Activated T-helper 1 cell treated with anti-CD3 and anti-CD28 coated beads, Interleukin-12 subunit alpha, Interleukin-12 subunit beta, Interleukin-2, Interleukin-4 antibody, amounts not matched to agents 30 ng/mL and 10 ng/mL and 1 ng/mL, durations not matched to agents 14 hours and 24 hours and 36 hours (primary cell): ENCODE measurements around the gene AJM1. TPM values are rescaled to one million over a fixed set of nuclear protein-coding genes. Genes with fewer than 3 reads are reported as not detected.

Experiments
- DNase-seq: peaks from one replicate; pipeline ENCODE4 v3.0.0; 2021; ENCODE audit warnings: low spot score
- H3K27ac Mint-ChIP-seq: one replicate; pipeline ENCODE4 v1.8.0; 2021; ENCODE audit warnings: mild to moderate bottlenecking, mixed read lengths
- H3K27me3 Mint-ChIP-seq: one replicate; pipeline ENCODE4 v1.8.0; 2022; ENCODE audit warnings: mild to moderate bottlenecking, moderate library complexity, mixed read lengths; ENCODE audit not compliant: insufficient read depth
- H3K36me3 Mint-ChIP-seq: one replicate; pipeline ENCODE4 v1.8.0; 2021; ENCODE audit warnings: low read depth, mixed read lengths
- H3K4me1 Mint-ChIP-seq: one replicate; pipeline ENCODE4 v1.8.0; 2021; ENCODE audit warnings: low read depth, mixed read lengths
- H3K4me3 Mint-ChIP-seq: one replicate; pipeline ENCODE4 v1.8.0; 2021; ENCODE audit warnings: mild to moderate bottlenecking, moderate library complexity, mixed read lengths
- H3K9me3 Mint-ChIP-seq: one replicate; pipeline ENCODE4 v1.8.0; 2021; ENCODE audit warnings: mixed read lengths
- intact Hi-C: fragments of 100-400 bp; cut with micrococcal nuclease; formaldehyde crosslinking; loops from one replicate; pipeline ENCODE4 v1.15.1; 2024
- total RNA-seq: library from RNA; stranded (reverse); gene quantifications from 2 replicates; pipeline ENCODE4 v1.2.3, GENCODE V29; 2022

AJM1 gene
- total RNA-seq, 1 donor from 2014 or later = 5.8 TPM

DNA sequence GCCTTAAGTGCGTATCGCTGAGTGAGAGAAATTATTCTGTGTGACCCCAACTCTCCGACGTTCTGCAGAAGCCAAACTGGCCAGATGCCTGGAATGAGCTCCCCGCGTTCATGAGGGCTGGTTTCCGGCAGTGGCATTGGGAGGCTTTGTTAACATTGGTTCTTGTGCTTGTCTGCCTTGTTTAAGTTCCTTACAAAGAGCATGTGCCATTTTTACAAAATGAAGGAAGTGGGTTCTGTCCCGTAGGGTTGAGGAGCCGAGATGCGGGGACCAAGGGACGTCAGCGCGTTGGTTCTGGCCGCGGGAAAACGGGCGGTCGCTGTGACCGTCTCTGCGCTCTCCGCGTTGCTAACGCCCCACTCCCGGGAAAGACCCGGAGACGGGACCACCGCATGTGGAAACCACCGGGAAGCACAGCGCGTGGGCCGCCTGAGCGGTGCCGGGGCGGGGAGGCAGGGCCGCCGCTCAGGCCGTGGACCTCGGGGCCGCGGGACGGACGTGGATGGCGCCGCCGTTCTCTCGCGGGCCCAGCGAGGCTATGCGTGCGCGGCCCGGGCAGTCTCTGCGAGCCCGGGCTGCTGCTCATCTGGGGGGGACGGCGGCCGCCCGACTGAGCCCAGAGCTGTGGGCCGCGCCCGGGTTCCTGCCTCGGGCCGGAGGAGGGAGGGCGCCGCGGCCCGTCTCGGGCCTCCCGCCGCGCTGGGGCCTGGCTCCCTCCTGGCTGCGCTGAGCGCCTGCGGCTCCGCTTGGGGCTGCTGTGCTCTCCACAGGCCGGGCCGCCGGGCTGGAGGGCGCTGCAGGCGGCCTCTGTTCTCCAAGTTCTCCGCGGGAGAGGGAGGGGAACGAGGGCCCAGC lies 21.1 kb upstream of the AJM1 start:
- no peak overlapping the region for H3K27ac Mint-ChIP-seq
- H3K36me3 Mint-ChIP-seq = peaks cover 6% of the 10 kb centered on the region
- H3K4me3 Mint-ChIP-seq = no peak overlapping the region
- H3K9me3 Mint-ChIP-seq = no peaks in the 10 kb centered on the region
- no peaks in the 10 kb centered on the region for H3K4me1 Mint-ChIP-seq
- H3K27me3 Mint-ChIP-seq = no peaks in the 10 kb centered on the region
- intact Hi-C loops = no loop called here
- no peak for DNase-seq

DNA sequence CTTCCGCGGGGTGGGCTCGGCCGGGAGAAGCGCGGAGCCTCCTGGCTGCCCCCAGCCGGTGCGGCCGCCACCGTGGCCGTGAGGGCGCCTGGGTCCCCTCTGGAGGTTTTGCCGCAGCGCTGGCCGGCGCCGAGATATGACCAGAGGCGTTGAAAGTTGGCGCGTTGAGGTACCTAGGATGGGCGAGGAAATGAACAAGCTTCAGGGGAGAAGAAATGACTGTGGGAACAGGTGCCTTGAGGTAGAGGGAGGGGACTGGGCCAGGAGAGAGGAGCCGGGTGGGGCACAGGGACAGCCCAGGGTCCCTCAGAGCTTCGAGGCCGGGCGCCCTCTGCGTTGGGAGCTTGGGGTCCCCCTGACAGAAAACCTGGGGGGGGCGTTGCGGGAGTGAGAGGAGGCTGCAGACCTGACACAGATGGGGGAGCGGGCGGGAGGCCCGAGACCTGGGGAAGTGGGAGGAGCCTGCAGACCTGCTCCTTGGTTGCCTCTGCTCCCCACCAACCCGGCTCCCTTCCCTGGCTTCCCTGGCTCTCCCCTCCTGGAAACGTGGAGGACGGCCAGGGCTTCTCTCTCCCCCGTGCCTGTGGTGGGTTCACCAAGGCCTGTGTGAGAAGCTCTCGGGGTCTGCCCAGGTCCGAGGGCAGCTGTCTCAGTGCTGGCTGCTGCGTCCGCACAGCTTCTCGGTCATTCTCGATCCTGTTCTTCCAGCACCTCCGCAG lies 20.3 kb upstream of the AJM1 start:
- Mint-ChIP-seq H3K36me3 (peaks cover 3% of the 10 kb centered on the region), H3K4me1 (no peaks in the 10 kb centered on the region), H3K4me3 (no peak overlapping the region), H3K27ac (no peak overlapping the region), H3K9me3 (no peaks in the 10 kb centered on the region), H3K27me3 (no peaks in the 10 kb centered on the region)
- DNase-seq = no peak
- intact Hi-C loops = no loop called here

DNA sequence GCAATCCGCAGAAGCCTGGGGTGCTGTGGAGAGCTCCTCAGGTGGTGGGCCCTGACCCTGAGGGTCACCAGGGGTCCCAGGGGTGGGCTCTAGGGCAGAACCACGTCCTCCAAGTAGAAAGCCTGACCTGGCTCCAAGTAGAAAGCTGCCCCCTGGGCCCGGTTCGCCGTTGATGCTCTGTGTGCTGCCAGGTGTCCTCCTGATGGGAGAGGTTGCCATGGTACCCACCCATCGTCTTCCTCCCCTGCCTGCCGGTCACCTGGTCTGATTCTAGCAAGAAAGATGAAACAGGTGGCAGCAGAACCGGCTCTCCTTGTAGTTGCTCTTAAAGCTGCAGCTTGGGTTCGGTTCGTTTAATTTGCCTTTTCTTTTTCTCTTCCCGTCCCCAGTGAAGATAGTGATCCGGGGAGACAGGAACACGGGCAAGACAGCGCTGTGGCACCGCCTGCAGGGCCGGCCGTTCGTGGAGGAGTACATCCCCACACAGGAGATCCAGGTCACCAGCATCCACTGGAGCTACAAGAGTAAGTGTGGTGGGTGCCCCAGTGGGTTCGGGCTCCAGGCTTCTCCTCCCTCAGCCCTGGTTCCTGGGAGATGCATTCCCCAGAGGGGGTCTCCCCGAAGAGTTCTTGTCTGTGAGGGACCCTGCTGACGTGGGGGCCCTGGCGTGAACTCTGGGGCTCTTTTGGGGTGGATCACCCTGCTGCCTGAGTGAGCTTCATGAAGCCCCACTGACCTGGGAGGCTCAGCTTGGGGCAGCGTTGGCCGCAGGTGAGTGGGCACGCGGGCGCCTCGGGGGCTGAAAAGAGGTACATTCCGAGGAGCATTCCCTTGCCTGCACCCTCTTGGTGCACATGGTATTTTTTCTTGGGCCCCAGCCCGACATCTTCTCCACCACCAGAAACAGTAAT lies 18.9 kb upstream of the AJM1 start:
- Mint-ChIP-seq H3K27me3 (no peaks in the 10 kb centered on the region), H3K27ac (no peak overlapping the region), H3K4me1 (no peaks in the 10 kb centered on the region), H3K36me3 (no peaks in the 10 kb centered on the region), H3K9me3 (no peaks in the 10 kb centered on the region), H3K4me3 (no peak overlapping the region)
- intact Hi-C loops = no loop called here
- DNase-seq = no peak

DNA sequence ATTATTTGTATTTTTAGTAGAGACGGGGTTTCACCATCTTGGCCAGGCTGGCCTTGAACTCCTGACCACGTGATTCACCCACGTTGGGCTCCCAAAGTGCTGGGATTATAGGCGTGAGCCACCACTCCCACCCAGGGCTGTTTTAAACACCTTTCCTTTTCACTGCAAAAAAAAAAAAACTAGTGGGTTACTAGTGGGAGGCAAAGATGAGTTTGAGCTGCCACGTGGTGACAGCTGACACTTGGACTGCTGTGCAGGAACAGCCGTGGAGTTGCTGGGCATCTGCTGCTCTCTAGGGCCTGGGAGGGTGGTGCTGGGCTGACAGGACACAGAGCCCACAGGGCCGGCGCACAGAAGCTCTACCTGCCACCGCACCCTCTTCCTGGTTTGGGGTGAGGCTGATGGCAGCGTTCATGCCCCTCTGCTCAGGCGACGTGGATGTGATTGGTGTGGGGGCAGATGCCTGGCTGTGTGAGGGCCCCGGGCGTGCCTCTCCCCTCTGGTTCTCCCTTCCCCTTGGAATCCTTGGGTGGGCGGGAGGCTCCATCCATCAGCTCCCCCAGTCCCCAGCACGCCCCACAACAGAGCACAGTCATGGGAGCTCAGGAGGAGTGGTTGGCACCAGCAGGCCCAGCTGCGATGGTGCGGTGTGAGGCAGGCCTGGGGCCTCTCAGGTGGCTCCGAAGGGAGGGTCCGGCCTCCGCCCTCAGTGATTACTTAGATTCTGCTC lies 17.6 kb upstream of the AJM1 start:
- no peaks in the 10 kb centered on the region for H3K9me3 Mint-ChIP-seq
- no peak overlapping the region for H3K27ac Mint-ChIP-seq
- H3K4me1 Mint-ChIP-seq = no peaks in the 10 kb centered on the region
- no peak overlapping the region for H3K4me3 Mint-ChIP-seq
- peaks cover 3% of the 10 kb centered on the region for H3K36me3 Mint-ChIP-seq
- no peaks in the 10 kb centered on the region for H3K27me3 Mint-ChIP-seq
- intact Hi-C loops = no loop called here
- DNase-seq = no peak

DNA sequence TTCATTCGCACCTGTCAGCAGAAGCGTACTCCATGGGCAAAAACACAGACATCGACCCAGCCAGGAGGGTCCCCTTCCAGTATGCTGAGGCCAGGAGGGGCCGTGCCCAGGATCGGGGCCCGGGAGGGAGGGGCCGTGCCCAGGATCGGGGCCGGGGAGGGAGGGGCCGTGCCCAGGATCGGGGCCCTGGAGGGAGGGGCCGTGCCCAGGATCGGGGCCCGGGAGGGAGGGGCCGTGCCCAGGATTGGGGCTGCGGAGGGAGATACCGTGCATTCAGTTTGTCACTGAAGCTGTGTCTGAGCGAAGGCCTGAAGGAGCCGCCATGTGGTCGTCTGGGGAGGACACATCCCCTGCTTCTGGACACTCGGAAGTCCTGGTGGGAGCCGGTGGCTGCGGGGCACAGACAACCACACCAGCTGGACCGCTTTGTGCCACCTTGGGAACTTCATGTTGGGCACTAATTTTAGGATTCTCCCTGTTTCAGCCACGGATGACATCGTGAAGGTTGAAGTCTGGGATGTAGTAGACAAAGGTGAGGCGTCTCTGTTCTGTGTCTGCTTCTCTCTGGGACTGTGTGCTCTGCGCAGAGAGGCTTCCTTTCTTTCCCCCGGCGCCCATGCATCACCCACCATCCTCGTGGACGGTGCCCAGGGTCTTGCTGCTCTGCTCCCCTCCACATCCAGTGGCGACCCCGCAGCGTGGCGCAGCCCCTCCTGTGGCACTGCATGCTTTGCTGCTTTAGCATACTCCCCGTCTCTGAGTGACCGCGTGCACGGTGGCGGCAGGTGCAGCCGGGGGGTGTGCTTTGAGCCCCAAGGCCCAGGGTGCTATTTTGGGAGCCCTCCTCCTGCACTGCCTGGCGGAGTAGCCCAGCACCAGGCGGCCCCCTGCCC lies 16.7 kb upstream of the AJM1 start:
- no peak overlapping the region for H3K4me3 Mint-ChIP-seq
- intact Hi-C loops = no loop called here
- H3K27ac Mint-ChIP-seq = no peak overlapping the region
- H3K4me1 Mint-ChIP-seq = no peaks in the 10 kb centered on the region
- peaks cover 3% of the 10 kb centered on the region for H3K36me3 Mint-ChIP-seq
- H3K27me3 Mint-ChIP-seq = no peaks in the 10 kb centered on the region
- no peaks in the 10 kb centered on the region for H3K9me3 Mint-ChIP-seq
- no peak for DNase-seq

DNA sequence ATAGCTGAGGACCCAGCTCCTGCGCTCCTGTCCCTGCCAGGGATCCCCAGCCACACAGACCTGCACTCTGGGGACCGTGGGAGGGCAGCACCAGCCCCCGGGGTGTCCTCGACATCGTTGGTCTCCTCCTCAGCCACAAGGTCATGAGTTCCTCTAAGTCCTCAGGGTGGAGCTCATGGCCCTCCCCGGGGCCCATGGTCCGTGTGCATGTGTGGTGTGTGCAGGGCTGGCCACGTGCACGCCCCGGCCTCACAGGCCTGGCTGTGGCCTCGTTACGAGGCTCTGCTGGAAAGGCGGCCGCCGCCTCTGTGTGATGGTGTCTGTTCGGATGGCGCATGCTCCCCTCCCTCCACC lies 16.1 kb upstream of the AJM1 start:
- Mint-ChIP-seq H3K36me3 (peaks cover 3% of the 10 kb centered on the region), H3K9me3 (no peaks in the 10 kb centered on the region), H3K4me1 (no peaks in the 10 kb centered on the region), H3K4me3 (no peak overlapping the region), H3K27ac (no peak overlapping the region), H3K27me3 (no peaks in the 10 kb centered on the region)
- intact Hi-C loops = no loop called here
- DNase-seq = no peak

DNA sequence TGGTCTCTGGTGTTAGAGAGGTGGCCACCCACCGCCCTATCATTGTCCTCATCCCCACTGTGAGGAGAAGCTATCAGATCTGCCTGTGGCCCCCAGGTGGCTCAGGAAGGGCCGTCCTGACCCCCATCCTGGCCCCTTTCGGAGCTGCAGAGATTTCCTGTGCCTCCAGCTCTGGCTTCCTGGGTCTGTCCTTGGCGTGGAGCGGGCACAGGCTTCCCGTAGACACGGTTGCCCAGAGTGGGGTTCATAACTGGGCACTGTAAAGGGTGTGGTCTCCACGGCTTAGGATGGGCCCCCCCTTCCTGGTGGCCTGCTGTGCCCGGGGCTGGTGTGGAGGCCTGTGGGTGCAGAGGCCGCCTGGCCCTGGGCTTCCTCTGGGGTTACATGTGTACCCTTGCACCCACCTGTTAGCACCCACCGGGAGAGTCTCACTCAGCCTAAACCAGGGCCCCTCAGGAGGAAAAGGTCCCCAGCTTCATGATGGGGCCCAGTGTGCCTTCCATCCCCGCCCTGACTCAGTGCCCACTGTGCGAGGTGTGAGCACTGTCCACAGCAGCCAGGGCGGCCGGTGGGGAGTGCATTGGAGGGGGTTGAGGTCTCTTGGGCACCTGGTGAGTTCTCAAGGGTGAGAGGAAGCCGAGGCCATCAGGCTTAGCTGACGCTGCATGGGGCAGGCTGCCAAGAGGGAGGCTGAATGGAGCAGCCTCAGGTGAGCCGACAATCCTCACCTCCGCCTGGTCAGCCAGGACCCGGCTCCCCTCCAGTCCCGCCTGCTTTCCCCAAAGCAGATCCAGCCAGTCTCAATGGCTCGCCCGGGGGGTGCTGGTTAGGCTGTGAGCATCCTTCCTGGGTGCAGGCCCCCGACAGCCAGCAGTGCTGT lies 15.3 kb upstream of the AJM1 start:
- Mint-ChIP-seq H3K36me3 (peaks cover 3% of the 10 kb centered on the region), H3K4me3 (no peak overlapping the region), H3K4me1 (no peaks in the 10 kb centered on the region), H3K27ac (no peak overlapping the region), H3K9me3 (no peaks in the 10 kb centered on the region), H3K27me3 (no peaks in the 10 kb centered on the region)
- intact Hi-C loops = no loop called here
- no peak for DNase-seq

DNA sequence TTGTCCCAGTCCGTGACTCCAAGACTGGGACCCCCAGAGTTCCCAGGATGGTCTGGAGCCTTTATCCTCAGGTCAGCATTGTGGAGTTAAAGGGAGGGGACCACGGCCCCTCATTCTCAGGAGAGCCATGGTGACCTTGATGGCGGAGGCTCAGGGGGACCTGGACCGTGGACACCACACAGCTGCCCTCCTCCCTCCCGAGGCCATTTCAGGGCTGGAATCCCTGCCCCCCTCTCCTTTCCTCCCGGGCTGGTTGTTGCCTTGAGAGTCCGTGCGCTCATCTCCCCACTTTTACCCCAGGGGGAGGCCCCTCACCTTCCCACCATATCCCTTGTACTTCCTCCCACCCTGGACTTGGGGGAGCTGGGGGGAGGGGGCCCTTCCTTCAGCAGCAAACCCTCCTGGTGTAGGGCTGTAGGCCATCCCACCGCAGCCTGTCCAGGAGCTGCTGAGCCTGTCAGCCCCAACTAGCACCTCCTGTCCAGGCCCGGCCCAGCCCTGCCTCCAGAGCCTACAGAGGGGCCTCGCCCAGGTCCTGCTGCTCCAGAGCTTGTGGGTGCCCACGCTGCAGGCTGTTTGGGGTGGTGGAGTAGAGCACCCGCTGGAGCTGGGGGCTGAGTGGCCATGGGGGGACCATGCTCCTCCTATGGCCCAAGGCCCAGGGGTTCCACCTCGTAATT lies 14.3 kb upstream of the AJM1 start:
- intact Hi-C loops = no loop called here
- Mint-ChIP-seq H3K27me3 (no peaks in the 10 kb centered on the region), H3K27ac (no peak overlapping the region), H3K9me3 (no peaks in the 10 kb centered on the region), H3K4me1 (no peaks in the 10 kb centered on the region), H3K4me3 (no peak overlapping the region), H3K36me3 (peaks cover 3% of the 10 kb centered on the region)
- DNase-seq = no peak

DNA sequence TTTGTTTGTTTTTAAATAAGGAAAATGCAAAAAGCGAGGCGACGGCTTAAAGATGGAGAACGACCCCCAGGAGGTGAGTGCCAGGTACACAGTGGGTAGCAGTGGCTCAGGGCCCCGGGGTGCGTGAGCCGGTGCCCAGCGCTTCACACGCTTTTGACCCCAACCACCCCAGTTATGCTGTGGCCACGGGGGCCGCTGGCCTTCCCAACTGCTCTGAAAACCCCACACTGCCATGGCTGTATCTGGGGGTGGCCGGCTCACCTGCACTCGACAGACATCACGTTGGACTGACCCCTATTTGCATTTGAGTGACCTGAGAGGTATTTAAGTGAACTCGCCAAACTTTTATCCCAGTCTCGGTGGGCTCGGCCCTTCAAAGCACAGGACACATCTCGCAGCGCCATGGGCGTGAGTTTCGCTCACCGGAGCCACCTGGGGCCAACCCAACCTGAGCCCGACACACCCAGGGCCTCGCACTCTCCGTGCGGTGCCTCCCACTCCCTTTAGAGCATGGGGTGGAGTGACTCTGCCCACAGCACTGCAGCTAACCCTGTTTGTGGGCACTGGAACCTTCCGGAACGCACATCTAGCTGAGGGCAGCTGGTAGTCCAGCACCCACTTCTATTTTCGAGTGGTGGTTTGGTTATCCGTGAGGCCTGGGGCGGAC lies 13.7 kb upstream of the AJM1 start:
- H3K27me3 Mint-ChIP-seq = no peaks in the 10 kb centered on the region
- intact Hi-C loops = no loop called here
- H3K4me1 Mint-ChIP-seq = no peaks in the 10 kb centered on the region
- H3K4me3 Mint-ChIP-seq = no peak overlapping the region
- H3K36me3 Mint-ChIP-seq = peaks cover 3% of the 10 kb centered on the region
- H3K9me3 Mint-ChIP-seq = no peaks in the 10 kb centered on the region
- DNase-seq = no peak
- no peak overlapping the region for H3K27ac Mint-ChIP-seq

DNA sequence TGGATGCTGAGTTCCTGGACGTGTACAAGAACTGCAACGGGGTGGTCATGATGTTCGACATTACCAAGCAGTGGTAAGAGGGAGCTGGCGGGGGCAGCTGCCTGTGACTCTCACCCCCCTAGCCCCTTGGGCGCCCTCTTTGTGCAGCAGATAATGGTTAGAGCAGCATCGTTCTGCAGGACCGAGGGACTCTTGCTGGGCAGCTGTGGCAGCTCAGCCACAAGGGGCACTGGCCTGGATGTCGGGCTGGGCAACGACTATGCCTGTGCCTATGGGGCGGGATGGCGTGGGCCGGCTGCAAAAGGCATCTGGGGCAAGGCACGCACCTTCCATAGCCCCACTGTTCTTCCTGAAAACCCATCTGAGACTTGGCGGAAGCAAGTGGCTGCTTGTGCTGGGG lies 12.9 kb upstream of the AJM1 start:
- Mint-ChIP-seq H3K27me3 (no peaks in the 10 kb centered on the region), H3K4me3 (no peak overlapping the region), H3K36me3 (peaks cover 5% of the 10 kb centered on the region), H3K4me1 (no peaks in the 10 kb centered on the region), H3K27ac (no peak overlapping the region), H3K9me3 (no peaks in the 10 kb centered on the region)
- intact Hi-C loops = no loop called here
- no peak for DNase-seq
